ENCODE results near the gene KRT2.
A peak's percentile ranks its signal among the peaks of the same experiment; 100 is the strongest.

KRT2 gene

GRCh38 chr12:52616680-52617402 lies 35.2 kb downstream of the KRT2 start:
- no peak for DNase-seq (ENCODE audit: low read depth in 2 of 2)

GRCh38 chr12:52615912-52616311 lies 36.1 kb downstream of the KRT2 start:
- no peak for DNase-seq (ENCODE audit: low read depth in 2 of 2)

GRCh38 chr12:52615208-52615868 lies 36.7 kb downstream of the KRT2 start:
- no peak for DNase-seq (ENCODE audit: low read depth in 2 of 2)

- no peak for DNase-seq (ENCODE audit: low read depth in 2 of 2)
Observed at GRCh38 chr12:52614381-52615207, 37.4 kb downstream of the KRT2 start.

GRCh38 chr12:52613384-52614030 lies 38.5 kb downstream of the KRT2 start:
- DNase-seq (ENCODE audit: low read depth in 2 of 2): no peak

- DNase-seq (ENCODE audit: low read depth in 2 of 2): no peak
Observed at GRCh38 chr12:52612431-52613383, 39.3 kb downstream of the KRT2 start.

GRCh38 chr12:52611080-52611468 lies 40.9 kb downstream of the KRT2 start:
- DNase-seq (ENCODE audit: low read depth in 2 of 2): no peak

- no peak for DNase-seq (ENCODE audit: low read depth in 2 of 2)
Observed at GRCh38 chr12:52608826-52609630, 43.0 kb downstream of the KRT2 start.

- DNase-seq (ENCODE audit: low read depth in 2 of 2): no peak
Observed at GRCh38 chr12:52608161-52608560, 43.9 kb downstream of the KRT2 start.

GRCh38 chr12:52607314-52607713 lies 44.7 kb downstream of the KRT2 start:
- DNase-seq (ENCODE audit: low read depth in 2 of 2): no peak

- DNase-seq (ENCODE audit: low read depth in 2 of 2): no peak
Observed at GRCh38 chr12:52606581-52607218, 45.3 kb downstream of the KRT2 start.

- DNase-seq (ENCODE audit: low read depth in 2 of 2): no peak
Observed at GRCh38 chr12:52606096-52606495, 45.9 kb downstream of the KRT2 start.

- no peak for DNase-seq (ENCODE audit: low read depth in 2 of 2)
Observed at GRCh38 chr12:52605542-52605941, 46.5 kb downstream of the KRT2 start.

- no peak for DNase-seq (ENCODE audit: low read depth in 2 of 2)
Observed at GRCh38 chr12:52604859-52605258, 47.2 kb downstream of the KRT2 start.

GRCh38 chr12:52603314-52603713 lies 48.7 kb downstream of the KRT2 start:
- peak in 1 of 2 donors; percentile 24 for DNase-seq (ENCODE audit: low read depth in 2 of 2)

GRCh38 chr12:52602552-52602951 lies 49.5 kb downstream of the KRT2 start:
- DNase-seq (ENCODE audit: low read depth in 2 of 2): no peak

GRCh38 chr12:52601671-52602070 lies 50.3 kb downstream of the KRT2 start:
- DNase-seq (ENCODE audit: low read depth in 2 of 2): no peak

GRCh38 chr12:52600941-52601481 lies 51.0 kb downstream of the KRT2 start, which contains the start of gene KRT72:
KRT72 (minus strand) TSS chr12:52601463; CDS start chr12:52601452, 11 bp downstream.
- DNase-seq (ENCODE audit: low read depth in 2 of 2): no peak

- DNase-seq (ENCODE audit: low read depth in 2 of 2): no peak
Observed at GRCh38 chr12:52600475-52600874, 51.5 kb downstream of the KRT2 start.
